GM10248 (cell line): Measurements from ENCODE around the gene ABCA8.

ENCODE experiments used
- CTCF ChIA-PET: fragments of 300-600 bp; sonication (Branson Sonifier 250); formaldehyde crosslinking; extraction: SDS; loops from one replicate; lab custom pipeline; 2021; ENCODE audit warnings: antibody characterized with exemption; lab: Yijun Ruan, JAX
- POLR2A ChIA-PET: fragments of 350-650 bp; sonication (Branson Sonifier 250); formaldehyde crosslinking; extraction: SDS; loops from one replicate; lab custom pipeline; 2020; ENCODE audit warnings: antibody characterized with exemption; lab: Yijun Ruan, JAX
- DNase-seq: peaks from one replicate; pipeline ENCODE4 v3.0.0; 2012; ENCODE audit errors: extremely low spot score
- TF ChIP-seq, protein P1 (sequence below): IDR thresholded peaks from 2 replicates; pipeline ENCODE4 v1.5.1; 2012; ENCODE audit warnings: mild to moderate bottlenecking, low read depth; ENCODE audit errors: extremely low read depth, missing control alignments, control extremely low read depth

The ABCA8 gene

DNA sequence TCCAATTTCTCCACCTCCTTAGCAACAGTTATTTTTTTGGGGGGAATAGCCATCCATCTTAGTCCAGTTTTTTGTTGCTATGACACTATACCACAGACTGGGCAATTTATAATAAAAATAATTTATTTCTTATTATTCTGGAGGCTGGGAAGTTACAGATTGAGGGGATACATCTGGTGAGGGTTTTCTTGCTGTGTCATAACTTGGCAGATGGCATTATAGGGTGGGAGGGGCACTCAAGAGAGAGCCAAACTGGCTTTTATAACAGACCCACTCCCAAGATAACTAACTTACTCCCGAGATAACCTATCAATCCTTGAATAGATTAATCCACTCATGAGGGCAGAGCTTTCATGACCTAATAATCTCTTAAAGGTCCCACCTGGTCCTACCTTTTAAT is 84.2 kb downstream of the ABCA8 start:
- ChIA-PET POLR2A (no interaction called here), CTCF (no interaction called here)
- DNase-seq: no peak
- TF ChIP-seq, protein P1, sequence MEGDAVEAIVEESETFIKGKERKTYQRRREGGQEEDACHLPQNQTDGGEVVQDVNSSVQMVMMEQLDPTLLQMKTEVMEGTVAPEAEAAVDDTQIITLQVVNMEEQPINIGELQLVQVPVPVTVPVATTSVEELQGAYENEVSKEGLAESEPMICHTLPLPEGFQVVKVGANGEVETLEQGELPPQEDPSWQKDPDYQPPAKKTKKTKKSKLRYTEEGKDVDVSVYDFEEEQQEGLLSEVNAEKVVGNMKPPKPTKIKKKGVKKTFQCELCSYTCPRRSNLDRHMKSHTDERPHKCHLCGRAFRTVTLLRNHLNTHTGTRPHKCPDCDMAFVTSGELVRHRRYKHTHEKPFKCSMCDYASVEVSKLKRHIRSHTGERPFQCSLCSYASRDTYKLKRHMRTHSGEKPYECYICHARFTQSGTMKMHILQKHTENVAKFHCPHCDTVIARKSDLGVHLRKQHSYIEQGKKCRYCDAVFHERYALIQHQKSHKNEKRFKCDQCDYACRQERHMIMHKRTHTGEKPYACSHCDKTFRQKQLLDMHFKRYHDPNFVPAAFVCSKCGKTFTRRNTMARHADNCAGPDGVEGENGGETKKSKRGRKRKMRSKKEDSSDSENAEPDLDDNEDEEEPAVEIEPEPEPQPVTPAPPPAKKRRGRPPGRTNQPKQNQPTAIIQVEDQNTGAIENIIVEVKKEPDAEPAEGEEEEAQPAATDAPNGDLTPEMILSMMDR: no peak

DNA sequence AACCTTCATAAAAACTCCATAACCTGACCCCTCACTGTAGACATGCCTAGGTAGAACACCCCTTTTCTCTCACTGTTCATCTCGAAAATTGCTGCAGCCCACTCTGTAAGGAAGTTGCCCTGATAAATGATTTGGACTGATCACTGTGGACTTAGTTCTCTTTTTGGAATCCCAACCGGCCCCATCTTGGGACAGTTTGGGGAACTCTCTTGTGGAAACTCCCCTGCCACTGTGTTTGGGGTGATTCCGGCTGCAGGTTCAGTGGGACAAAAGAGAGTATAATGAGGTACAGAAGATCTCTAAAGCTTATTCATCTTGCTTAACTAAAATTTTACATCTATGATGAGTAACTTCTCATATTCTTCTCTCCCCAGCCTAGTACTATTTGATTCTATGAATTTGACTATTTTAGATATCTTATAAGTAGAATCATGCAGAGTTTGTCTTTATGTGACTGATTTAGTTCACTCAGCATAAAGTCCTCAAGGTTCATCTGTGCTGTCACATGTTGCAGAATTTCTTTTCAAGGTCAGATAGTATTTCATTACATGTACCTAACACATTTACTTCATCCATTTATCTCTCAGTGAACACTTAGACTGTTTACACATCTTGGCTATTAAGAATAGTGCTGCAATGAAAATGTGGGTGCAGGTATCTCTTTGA is 84.9 kb downstream of the ABCA8 start:
- ChIA-PET POLR2A (no interaction called here), CTCF (no interaction called here)
- TF ChIP-seq, protein P1: no peak
- no peak for DNase-seq

DNA sequence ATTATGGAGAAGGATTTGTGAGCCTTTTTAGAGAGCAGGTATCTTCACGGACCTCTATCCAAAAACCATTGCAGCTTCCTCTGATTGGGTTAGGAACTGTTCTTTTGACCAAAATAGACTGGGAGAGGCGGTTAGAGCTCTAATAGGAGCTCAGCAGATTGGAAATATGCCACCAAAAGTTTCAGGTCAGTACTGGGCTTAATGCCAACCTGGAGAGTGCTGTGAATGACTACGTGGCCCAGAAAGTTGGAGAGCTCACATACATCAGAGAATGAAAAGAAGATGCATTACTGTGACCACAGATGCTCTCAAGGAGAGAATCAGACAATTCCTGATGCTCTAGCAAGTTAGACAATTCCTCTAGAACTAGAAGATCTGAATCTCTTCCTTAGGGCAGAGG is 86.5 kb downstream of the ABCA8 start:
- no peak for DNase-seq
- POLR2A ChIA-PET: no interaction called here
- CTCF ChIA-PET: interaction anchor here (1.0 to 1.6 kb wide), 3 partner anchors 10 to 54 kb away, joined by 3 read pairs; no protein-coding TSS in a partner anchor
- TF ChIP-seq, protein P1: no peak

DNA sequence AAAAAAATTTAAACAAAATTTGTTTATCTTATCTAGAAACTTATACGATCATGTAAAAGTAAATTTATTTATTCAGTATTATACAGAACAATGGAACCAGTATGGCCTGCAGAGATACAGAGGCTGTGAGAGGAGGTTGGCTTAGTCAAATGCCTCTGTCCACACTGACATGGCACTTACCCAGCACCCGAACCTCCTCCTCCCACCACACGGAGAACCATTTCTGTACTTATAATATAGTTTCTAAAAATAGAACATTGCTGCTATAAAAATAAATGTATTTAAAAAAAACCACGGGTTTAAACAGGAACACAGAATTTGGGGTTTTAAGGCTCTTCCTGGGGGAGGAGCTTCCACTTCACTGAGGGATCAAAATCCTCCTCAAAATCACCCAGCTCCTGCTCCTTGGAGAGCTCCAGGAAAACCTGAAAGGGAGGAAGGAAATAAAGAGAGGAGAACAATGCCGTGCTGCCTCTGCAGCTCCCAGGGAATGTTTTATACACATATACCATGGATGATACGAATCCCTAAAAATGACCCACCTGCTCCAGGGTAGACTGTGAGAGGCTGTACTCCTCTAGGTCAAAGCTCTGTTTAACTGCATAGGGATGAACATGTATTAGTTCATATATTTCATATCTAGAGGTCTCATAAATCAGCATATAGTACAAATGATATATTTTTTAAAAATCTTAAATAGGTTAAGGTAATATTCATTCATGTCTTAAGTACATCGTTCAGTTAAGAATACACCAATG is 87.3 kb downstream of the ABCA8 start:
- no peak for DNase-seq
- POLR2A ChIA-PET: no interaction called here
- CTCF ChIA-PET: interaction anchor here (1.0 to 1.6 kb wide), 3 partner anchors 9 to 55 kb away, joined by 3 read pairs; no protein-coding TSS in a partner anchor
- TF ChIP-seq, protein P1: no peak

DNA sequence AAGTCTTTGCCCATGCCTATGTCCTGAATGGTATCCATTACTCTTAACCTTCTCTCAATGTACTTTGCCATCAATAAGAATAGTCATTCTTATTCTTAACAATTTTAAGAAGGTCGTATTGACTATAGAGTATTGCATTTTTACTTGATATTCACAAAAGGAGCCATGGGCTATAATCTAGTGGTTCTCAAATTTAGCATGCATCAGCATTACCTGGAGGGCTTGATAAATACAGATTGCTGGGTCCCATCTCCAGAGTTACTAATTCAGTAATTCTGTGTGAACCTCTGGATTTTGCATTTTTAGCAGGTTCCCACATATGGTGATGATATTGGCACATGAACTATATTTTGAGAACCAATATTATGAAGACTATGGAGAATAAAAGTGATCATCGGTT is 89.6 kb downstream of the ABCA8 start:
- TF ChIP-seq, protein P1: no peak
- ChIA-PET CTCF (no interaction called here), POLR2A (no interaction called here)
- no peak for DNase-seq

DNA sequence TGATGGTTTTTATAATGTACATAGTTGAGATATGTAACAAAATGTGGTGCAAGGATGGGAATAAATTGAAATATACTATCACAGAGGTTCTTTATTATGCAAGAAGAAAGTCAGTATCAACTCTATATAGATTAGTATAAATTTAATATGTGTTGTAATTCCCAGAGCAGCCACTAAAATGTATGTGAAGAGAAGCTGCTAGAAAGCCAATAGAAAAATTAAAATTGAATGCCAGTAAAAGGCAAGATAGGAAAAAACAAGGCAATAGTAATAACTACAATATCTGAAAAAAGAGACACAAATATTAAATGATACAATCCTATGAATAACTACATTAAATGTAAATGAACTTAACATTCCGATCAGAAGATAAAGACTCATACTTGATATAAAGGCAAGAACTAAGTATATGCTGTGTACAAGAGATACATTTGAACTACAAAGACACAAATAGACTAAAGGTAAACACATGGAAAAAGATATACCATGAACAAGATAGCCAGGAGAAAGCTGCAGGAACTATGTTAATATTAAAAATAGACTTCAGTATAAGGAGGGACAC is 92.0 kb downstream of the ABCA8 start:
- ChIA-PET POLR2A (no interaction called here), CTCF (no interaction called here)
- no peak for DNase-seq
- TF ChIP-seq, protein P1: no peak
